A673 (cell line): Measurements from ENCODE around the gene SLC5A3.

Experiments
- CTCF ChIP-seq: fragments of 300-800, 200-600 bp; sonication (generic); conservative IDR thresholded peaks from 2 replicates; pipeline ENCODE4 v1.5.1; 2017; ENCODE audit warnings: low read depth, mild to moderate bottlenecking, antibody characterized with exemption, low read length, moderate library complexity, mixed read lengths
- EZH2 ChIP-seq: fragments of 200-600 bp; sonication (generic); IDR thresholded peaks from 2 replicates; pipeline ENCODE4 v1.6.1; 2017; ENCODE audit warnings: borderline replicate concordance, low read depth, mild to moderate bottlenecking, mixed read lengths, antibody characterized with exemption, low read length; ENCODE audit not compliant: poor library complexity, severe bottlenecking

GRCh38 chr21:34120867-34121266 is 47.5 kb downstream of the SLC5A3 start:
- TF ChIP-seq CTCF (no peak), EZH2 (no peak)
